ENCODE measurements around the gene NR2F1-AS1.

DNA sequence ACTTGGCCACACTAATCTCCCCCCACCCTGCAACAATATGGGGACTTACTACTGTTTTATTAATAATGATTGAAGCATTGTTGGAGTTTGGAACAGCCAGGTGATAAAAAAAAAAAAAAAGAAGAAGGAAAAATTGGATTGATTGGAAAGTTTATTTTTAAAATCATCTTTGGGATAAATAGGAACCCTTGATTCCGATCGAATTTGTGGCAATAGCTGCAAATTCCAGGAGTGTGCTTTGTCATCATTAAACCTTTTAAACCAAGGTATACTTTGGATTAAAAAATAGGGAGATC, 1.1 kb upstream of the NR2F1-AS1 start:
- TF ChIP-seq, protein P1, sequence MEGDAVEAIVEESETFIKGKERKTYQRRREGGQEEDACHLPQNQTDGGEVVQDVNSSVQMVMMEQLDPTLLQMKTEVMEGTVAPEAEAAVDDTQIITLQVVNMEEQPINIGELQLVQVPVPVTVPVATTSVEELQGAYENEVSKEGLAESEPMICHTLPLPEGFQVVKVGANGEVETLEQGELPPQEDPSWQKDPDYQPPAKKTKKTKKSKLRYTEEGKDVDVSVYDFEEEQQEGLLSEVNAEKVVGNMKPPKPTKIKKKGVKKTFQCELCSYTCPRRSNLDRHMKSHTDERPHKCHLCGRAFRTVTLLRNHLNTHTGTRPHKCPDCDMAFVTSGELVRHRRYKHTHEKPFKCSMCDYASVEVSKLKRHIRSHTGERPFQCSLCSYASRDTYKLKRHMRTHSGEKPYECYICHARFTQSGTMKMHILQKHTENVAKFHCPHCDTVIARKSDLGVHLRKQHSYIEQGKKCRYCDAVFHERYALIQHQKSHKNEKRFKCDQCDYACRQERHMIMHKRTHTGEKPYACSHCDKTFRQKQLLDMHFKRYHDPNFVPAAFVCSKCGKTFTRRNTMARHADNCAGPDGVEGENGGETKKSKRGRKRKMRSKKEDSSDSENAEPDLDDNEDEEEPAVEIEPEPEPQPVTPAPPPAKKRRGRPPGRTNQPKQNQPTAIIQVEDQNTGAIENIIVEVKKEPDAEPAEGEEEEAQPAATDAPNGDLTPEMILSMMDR (IDR thresholded peaks at IDR 0.05; ENCODE audit: low read length): no peak
- TF ChIP-seq EZH2 (optimal IDR thresholded peaks at IDR 0.05; ENCODE audit: low read depth, low read length): no peak

Data from MM.1S (cell line).